RWPE2 (cell line): ENCODE data around the gene CLCF1.

Source experiments
- ATAC-seq: fragments of 200-7000 bp; cut with Tn5 transposase; 3 replicates; pipeline ENCODE4 v1.9.1; 2021; ENCODE audit warnings: low read depth
- DNase-seq: peaks from one replicate; pipeline ENCODE4 v3.0.0-alpha.2; 2020; ENCODE audit warnings: low spot score
- H3K27ac ChIP-seq: fragments of 450-650 bp; 2 replicates; pipeline ENCODE4 v1.5.1; 2017; ENCODE audit warnings: mild to moderate bottlenecking; ENCODE audit not compliant: poor library complexity, severe bottlenecking
- H3K27me3 ChIP-seq: fragments of 250-450 bp; sonication (Bioruptor Pico); 2 replicates; pipeline ENCODE4 v1.5.1; 2021; ENCODE audit warnings: mild to moderate bottlenecking, moderate library complexity; ENCODE audit not compliant: insufficient read depth, poor library complexity, severe bottlenecking
- H3K36me3 ChIP-seq: fragments of 250-450 bp; sonication (Bioruptor Pico); 2 replicates; pipeline ENCODE4 v1.5.1; 2020; ENCODE audit warnings: low read depth, mild to moderate bottlenecking, moderate library complexity
- H3K4me1 ChIP-seq: fragments of 250-450 bp; sonication (Bioruptor Pico); 2 replicates; pipeline ENCODE4 v1.5.1; 2021; ENCODE audit warnings: mild to moderate bottlenecking, moderate library complexity; ENCODE audit not compliant: insufficient read depth, poor library complexity, severe bottlenecking
- H3K4me3 ChIP-seq: fragments of 250-450 bp; sonication (Bioruptor Pico); 2 replicates; pipeline ENCODE4 v1.5.1; 2021; ENCODE audit warnings: mild to moderate bottlenecking, moderate library complexity; ENCODE audit not compliant: severe bottlenecking
- H3K9me3 ChIP-seq: fragments of 250-450 bp; sonication (Bioruptor Pico); 2 replicates; pipeline ENCODE4 v1.5.1; 2021; ENCODE audit warnings: mild to moderate bottlenecking, moderate library complexity; ENCODE audit not compliant: severe bottlenecking
- TF ChIP-seq, protein P1 (sequence below): fragments of 450-650 bp; IDR thresholded peaks from one replicate; pipeline ENCODE4 v1.5.1; 2017; ENCODE audit warnings: mild to moderate bottlenecking, moderate library complexity; ENCODE audit not compliant: poor library complexity, severe bottlenecking

CLCF1 gene

DNA sequence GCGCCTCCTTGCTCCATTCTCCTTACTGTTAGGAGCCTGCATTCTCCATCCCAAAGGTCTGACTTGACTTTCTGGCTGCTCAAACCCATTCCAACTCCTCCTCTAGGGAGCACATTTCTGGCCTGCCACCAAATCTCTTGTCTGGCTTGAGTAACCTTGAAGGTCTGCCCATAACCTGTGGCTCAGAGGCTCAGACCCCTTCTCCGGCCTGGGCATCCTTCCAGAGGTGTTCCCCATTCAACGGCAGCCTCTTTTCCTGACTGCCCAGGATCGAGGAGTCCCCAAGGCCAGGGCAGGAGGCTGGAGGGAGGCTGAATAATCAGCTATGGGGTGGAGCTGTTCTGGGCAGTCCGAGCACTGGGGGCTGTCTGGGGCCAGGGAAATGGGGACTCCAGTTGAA is 20.6 kb upstream of the CLCF1 start:
- no peak for ATAC-seq

DNA sequence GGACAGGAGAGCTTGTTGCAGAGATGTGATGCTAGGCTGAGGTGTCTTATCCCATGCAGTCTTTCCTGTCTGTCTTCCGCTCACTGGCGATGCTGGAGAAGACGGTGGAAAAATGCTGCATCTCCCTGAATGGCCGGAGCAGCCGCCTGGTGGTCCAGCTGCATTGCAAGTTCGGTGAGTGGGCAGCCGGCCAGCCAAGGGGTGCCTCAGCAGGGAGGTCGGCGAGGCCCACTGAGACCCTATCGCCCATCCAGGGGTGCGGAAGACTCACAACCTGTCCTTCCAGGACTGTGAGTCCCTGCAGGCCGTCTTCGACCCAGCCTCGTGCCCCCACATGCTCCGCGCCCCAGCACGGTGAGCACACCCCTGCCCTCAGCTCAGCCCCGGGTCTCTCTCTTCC is 20.0 kb upstream of the CLCF1 start:
- Histone ChIP-seq H3K27me3 (no peaks in the 10 kb centered on the region), H3K4me1 (no peaks in the 10 kb centered on the region), H3K4me3 (no peak overlapping the region), H3K27ac (no peak overlapping the region), H3K36me3 (peaks cover 30% of the 10 kb centered on the region), H3K9me3 (no peaks in the 10 kb centered on the region)
- DNase-seq (no peak), ATAC-seq (no peak)
- TF ChIP-seq, protein P1, sequence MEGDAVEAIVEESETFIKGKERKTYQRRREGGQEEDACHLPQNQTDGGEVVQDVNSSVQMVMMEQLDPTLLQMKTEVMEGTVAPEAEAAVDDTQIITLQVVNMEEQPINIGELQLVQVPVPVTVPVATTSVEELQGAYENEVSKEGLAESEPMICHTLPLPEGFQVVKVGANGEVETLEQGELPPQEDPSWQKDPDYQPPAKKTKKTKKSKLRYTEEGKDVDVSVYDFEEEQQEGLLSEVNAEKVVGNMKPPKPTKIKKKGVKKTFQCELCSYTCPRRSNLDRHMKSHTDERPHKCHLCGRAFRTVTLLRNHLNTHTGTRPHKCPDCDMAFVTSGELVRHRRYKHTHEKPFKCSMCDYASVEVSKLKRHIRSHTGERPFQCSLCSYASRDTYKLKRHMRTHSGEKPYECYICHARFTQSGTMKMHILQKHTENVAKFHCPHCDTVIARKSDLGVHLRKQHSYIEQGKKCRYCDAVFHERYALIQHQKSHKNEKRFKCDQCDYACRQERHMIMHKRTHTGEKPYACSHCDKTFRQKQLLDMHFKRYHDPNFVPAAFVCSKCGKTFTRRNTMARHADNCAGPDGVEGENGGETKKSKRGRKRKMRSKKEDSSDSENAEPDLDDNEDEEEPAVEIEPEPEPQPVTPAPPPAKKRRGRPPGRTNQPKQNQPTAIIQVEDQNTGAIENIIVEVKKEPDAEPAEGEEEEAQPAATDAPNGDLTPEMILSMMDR, result no peak

More for the DNA sequence above, 20.6 kb upstream of the CLCF1 start:
- Histone ChIP-seq H3K4me1 (no peaks in the 10 kb centered on the region), H3K36me3 (peaks cover 34% of the 10 kb centered on the region), H3K27ac (no peak overlapping the region), H3K27me3 (no peaks in the 10 kb centered on the region), H3K4me3 (no peak overlapping the region), H3K9me3 (no peaks in the 10 kb centered on the region)
- TF ChIP-seq, protein P1, result no peak
- no peak for DNase-seq

DNA sequence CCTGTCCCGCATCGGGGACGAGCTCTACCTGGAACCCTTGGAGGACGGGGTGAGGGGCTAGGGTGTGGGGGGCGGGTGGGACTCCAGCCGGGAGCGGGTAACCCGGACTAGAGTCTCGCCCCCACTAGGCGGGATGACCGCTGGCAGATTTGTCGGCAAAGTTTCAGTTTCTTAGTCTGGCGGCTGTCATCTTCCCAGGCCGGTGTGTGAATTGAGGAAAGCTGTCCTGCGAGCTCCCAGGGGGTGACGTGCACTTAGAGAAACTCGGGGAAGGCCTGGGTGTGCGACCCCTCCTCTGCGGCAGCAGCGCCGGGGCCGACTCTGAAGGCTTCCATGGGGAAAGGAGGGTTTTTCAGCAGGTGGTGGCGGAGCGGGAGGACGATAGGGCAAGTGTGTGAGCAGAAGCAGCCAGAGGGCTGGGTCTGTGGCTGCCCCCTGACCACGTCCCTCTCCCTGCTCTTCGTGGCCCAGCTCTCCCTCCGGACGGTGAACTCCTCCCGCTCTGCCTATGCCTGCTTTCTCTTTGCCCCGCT is 18.9 kb upstream of the CLCF1 start:
- no peaks in the 10 kb centered on the region for H3K4me1 ChIP-seq
- H3K27ac ChIP-seq, result peak overlapping the region; percentile 60
- TF ChIP-seq, protein P1, result no peak
- H3K27me3 ChIP-seq, result no peaks in the 10 kb centered on the region
- ATAC-seq, result peak; percentile 15
- H3K36me3 ChIP-seq, result peaks cover 18% of the 10 kb centered on the region
- peak overlapping the region; percentile 71 for H3K4me3 ChIP-seq
- no peaks in the 10 kb centered on the region for H3K9me3 ChIP-seq
- no peak for DNase-seq

DNA sequence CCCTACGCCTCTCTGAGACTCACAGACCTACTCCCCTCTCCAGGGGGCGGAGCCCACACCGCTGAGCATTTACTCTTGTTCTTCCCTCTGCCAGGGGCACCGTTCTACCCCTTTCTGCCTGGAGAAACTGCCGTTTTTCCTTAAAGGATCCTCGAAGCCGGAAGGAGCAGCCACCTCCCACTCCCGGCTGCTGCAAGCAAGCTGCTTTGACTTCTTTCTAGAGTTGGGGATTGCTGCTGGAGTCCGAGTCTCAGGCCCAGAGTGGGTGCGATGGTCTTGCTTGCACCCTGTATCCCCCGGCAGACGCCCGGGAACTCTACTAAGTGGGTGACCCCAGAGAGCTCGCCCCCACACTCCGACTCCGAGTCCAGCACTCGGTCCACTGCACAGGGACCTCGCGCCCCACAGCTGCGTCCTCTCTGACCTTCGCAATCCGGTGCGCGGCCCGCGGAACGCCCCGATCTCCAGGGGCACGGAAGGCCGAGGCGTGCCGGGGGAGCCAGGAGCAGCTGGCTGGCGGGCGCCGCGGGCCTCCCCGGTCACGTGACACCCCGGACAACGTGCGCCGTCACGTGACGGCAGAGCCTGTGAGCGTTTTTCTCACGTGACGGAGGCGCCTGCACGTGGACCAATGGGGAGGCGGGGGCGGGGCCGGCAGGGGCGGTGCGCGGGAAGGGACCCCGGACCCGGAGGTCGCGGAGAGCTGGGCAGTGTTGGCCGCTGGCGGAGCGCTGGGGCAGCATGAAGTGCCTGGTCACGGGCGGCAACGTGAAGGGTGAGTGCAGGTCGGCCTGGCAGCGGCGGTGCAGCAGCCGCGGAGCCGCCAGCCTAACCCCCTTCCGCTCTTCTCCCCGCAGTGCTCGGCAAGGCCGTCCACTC is 18.1 kb upstream of the CLCF1 start, which contains the start of gene RAD9A:
RAD9A (plus strand) TSS at position 683 of the 879 bp plus-strand sequence; CDS start at position 742, 59 bp downstream.
- Histone ChIP-seq H3K36me3 (peaks cover 14% of the 10 kb centered on the region), H3K9me3 (no peaks in the 10 kb centered on the region), H3K4me3 (peak within 1 kb of the TSS; percentile 71), H3K27ac (peak within 1 kb of the TSS; percentile 60), H3K27me3 (no peaks in the 10 kb centered on the region), H3K4me1 (no peaks in the 10 kb centered on the region)
- DNase-seq (peak; percentile 94), ATAC-seq (peak; percentile 58)
- TF ChIP-seq, protein P1, result no peak
